RPMI7951 (cell line): ENCODE data around the gene ARHGAP21. TPM values are rescaled to one million over a fixed set of nuclear protein-coding genes. Genes with fewer than 3 reads are reported as not detected.

ENCODE experiments used
- DNase-seq: peaks from one replicate; pipeline ENCODE4 v3.0.0-alpha.2; 2012; ENCODE audit warnings: low read depth
- total RNA-seq: library from RNA; depleted of rRNA; stranded (reverse); fragments of >200 nt; shearing (Covaris generic); gene quantifications from 2 replicates; pipeline ENCODE4 v1.2.3, GENCODE V29; 2014

The ARHGAP21 gene
- total RNA-seq, 1 experiment from 2014 or later = 76.3 TPM

DNA sequence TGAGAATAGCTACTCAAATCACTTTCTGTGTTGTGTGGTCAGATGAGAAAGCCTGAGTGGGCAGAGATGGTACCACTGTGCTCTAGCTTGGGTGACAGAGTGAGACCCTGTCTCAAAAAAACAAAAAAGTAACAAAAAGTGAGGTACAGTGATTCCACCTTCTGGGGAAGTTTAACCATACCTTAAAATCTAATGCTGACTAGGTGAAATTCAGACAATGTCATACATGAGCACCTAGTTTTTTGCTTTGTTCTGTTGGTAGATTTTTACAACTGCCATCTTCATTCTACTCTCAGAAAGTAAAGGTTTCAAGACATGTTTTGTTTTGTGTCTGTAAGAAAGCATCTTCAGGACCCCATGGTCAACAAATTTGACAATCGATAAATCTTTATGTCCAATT lies 144.2 kb downstream of the ARHGAP21 start:
- DNase-seq = no peak

DNA sequence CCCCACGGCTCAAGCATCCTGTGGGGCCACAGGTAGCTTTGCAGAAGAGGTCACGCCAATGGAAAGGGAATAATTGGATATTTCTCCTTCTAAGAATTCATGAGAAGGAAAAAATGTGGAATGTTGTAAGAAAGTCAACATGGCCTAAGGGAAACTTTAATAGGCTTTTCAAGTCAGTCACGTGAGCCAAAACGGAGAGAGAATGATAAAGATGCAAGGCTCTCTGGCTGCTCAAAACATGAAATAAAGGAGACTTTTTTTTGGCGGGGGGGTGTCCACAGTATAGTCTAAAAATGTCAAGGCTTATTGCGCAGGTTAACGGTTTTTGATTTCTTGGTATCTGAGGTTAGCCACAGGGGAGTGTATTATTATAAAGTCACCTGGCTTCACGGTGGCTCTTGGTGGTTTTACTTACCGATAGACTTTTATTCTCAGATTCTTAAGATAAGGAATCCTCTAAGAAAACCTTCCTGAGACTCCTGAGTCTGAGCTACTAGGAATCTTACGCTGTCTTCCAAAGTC lies 148.1 kb downstream of the ARHGAP21 start:
- peak; percentile 28 for DNase-seq

DNA sequence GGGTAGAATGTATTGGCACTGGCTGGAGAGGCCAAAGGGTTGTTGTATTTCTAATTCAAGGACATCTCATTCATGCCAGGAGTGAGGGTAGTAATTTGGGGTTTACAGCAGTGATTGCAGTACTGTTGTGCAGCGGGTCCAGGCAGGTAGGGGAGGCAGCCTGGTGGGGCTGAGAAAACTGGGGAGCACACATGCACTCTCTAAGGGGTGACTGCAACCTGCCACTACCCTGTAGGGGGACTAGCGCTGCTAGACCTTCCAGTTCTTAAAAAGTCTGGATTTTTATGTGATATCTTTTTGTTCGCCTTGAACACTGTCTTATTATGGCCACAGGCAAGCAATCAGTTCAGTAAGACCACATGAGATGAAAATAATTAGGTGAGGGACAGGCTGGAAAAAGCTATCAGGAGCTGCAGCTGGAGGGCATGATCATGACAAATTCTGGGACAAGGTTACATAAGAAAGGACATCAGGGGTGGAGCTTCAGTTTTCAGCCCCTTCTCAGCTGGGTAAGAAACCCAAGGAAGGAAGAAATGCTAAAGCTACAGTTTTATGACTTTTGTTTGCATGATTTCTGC lies 149.0 kb downstream of the ARHGAP21 start:
- no peak for DNase-seq

DNA sequence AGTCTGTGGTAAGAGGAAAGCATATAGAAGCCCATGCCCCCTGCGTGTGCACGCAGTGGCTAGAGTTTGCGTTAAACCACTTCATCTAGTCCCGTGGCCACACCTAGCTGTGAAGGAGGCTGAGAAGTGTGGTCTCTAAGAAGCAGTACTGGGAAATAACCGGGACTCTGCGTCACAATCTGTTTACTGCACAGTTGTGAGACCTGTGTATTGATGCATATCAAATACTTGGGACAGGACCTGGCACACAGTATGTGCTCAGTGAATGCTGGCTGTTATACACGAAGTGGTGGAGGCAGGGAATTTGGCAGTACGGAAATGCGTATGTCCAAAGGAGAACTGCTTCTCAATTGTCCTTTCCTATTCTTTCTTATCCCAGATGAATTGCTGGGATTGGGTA lies 149.5 kb downstream of the ARHGAP21 start:
- DNase-seq = no peak

DNA sequence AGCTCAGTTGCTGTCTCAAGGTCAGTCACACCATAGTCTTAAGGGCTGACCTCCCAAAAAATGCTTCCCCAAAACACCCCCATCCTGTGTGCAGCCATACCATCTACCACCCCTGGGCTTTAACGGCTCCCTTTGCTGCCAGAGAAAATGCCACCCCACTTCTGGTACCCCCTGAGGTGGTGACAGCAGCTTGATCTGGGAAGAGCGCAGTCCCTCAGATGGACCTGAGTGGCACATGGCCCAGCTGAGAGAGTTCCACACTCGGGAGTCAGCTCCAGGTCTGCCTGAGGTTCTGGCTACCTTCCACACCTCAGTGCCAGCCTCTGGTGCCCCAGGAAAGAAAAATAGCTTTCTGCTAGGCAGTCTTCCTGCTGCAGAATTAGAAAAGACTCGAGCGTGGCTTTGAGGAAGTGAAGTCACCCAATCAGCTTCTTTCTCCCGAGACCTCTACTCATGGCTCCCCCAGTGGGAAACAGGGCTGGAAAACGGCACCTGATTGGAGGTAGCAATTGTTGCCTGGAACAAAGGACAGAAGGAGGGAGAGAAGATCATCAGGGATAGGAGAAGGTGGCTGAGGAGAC lies 151.7 kb downstream of the ARHGAP21 start:
- DNase-seq = no peak

DNA sequence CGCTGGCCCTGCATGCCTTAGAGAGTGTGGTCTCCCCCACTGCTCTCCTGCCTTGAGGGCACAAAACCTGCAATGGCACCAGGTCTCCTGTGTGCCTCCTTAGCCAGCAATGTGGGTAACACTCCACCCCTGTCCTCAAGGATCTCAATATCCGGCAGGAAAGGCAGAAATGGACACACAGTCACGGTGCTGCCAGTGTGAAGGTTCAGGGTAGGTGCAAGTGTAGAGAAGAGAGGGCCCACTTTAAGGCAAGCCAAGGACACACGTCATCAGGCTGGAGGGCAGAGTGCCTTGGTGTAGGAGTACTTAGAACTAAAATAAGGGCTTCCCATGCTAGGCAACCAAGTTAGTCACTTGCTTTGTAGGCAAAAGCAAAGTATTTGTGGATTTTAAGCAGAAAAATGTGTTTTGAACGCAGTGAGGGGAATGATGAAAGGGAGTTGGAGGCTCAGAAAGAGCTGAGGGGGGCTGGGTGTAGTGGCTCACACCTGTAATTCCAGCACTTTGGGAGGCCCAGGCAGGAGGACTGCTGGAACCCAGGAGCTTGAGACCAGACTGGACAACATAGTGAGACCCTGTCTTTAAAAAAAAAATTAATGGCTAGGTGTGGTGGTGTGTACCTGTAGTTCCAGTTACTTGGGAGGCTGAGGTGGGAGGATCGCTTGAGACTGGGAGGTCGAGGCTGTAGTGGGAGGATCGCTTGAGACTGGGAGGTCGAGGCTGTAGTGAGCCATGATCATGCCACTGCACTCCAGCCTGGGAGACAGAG lies 152.8 kb downstream of the ARHGAP21 start:
- no peak for DNase-seq

DNA sequence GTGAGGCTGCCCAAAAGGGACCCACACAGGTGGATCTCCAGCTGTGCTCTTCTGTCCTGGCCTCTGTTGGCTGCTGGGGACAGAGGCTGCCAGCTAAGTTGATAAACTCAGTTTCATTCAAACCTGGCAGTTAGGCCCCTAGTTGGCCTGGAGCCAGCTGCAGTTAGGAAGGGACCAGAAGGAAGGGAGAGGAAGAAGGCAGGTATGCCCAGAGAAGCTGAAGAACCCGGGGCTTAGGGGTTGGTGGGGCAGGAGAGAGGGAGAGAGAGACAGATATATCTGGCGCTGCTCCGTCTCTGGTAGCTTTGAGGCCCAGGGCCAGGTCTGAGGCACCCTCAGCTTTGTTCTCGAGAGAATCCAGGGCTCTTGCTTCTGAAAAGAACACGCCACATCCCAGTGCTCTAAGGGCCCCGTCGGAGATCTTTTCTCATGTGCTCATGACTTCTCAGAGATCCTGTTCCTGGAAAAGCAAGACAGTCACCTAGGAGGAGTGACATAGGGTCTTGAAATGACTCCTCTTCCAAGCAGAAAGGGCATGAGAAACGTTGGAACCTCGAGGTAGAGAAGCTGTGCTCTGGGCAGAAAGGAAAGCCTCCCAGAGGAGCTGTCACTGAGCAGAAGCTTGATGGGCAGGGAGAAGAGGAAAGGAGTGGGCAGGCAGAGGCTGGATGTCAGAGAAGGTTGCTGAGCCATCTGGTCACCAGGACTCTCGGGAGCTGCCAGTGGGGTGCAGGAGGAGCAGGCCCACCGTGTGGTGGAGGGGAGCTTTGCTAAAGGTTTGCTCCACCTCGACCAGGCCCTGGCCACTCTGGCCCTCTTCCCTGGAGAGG lies 153.6 kb downstream of the ARHGAP21 start:
- no peak for DNase-seq

DNA sequence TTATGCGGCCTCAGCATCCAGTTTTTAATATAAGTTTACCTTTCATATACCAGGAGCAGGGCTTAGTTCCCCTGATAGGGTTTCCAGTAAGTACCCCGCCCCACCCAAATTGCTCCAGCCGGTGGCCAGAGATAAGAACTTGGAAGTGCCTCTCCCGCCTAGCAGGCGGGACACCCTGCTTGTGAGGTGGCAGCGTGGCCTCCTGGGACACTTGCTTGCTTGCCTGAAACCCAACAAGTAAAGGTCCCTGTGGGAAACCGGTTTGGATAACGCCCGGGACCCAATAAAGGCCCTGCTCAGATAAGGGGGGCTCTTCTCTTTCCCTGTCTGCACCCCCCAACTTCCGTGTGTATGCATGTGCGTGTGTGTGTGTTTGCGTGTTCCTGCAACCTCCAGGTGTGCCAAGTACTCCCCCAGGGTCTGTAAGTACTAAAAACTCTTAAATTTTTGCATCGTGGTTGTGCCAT lies 154.3 kb downstream of the ARHGAP21 start:
- no peak for DNase-seq

DNA sequence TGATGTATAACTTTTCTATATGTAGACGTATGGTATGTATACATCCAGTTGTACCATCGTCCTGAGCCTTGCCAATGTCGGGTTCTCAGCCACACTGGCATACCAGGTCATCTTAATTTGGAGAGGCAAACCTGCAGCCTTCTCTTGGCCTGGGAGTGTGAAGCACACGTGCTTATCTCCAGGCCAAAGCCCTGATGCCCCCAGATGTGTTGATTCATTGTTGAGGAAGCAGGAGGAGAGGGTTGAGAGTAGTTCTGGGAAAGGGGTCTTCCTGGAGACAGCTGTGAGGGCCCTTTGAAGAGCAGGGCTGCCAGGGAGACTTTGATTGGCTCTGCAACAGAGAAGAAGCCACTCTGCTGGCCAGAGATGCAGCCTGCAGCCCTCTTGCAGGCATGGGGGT lies 155.6 kb downstream of the ARHGAP21 start:
- no peak for DNase-seq

DNA sequence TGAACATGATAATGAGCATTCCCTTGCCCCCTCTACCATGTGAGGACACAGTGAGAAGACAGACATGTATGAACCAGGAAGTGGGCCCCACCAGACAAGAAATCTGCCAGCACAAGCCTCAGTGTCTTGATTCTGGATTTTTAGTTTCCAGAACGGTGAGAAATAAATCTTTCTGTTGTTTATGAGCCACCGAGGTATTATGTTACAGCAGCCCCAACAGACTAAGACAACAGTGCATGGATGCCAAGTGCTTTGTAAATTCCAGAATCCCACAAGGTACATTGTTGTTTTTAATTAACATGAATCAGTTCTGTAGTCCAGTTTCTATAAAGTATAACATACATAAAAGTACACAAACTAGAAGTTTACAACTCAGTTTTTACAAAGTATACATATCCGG lies 162.2 kb downstream of the ARHGAP21 start:
- DNase-seq = no peak

DNA sequence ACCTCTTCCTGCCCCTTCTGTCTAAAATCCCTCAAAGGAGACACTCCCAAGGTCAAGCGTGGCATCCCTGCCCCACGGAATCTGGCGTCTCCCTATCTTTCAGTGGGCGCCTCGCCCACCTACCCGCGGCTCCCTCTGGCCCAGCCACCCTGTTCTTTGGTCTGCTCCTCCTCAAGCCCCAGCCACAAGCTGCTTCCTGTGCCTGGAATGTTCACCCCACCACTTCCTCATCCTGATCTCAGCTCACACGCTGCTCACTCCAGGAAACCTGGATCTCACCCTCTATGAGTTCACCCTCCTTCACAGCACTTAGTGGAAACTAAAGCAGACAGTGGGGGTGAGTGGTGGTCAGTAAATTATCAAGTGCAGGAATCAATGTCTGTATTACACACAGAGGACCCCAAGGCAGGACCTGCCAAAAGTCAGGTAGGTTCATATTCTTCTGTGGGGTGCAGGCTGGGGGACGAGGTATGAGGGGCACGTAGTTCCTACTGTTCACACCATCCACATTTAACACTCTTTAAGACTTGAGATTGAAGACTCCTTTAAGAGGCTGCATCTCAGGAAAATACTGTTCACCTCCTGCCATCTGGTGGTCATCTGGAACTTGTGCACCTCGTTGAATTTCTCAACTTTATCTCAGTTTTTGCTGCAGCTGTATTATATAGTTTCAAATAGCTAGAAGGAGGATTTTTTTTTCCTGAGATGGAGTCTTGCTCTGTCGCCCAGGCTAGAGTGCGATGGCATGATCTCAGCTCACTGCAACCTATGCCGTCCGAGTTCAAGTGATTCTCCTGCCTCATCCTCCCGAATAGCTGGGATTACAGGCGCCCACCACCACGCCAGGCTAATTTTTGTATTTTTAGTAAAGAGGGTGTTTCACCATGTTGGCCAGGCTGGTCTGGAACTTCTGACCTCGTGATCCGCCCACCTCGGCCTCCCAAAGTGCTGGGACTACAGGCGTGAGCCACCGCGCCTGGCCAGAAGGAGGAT lies 166.6 kb downstream of the ARHGAP21 start:
- peak; percentile 72 for DNase-seq

DNA sequence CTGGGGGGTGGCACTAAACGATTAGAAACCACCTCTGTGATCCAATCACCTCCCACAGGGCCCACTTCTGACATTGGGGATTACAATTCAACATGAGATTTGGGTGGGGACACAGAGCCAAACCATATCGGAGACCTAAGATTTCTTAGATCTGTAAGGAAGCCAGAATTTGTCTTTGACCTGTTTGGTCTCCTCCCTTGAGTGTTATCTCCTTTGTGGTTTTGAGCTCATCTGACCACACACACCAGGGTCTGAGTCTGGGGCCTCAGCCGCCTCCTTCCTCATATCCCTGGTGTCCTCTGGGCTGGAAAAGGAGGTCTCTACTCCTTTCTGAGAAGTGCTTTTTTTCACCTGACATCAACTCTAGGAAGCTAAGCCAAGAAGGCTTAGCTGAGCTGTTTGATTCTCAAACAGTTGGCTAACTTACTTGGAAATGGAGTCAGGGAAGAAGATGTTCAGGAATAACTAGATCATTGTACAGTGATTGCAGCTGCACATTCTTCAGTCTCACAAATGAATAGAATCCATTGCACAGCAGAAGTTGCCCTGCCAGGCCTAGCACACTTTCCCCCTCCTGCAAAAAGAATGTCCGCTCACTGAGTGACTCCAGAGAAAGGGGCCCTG lies 167.4 kb downstream of the ARHGAP21 start:
- no peak for DNase-seq

DNA sequence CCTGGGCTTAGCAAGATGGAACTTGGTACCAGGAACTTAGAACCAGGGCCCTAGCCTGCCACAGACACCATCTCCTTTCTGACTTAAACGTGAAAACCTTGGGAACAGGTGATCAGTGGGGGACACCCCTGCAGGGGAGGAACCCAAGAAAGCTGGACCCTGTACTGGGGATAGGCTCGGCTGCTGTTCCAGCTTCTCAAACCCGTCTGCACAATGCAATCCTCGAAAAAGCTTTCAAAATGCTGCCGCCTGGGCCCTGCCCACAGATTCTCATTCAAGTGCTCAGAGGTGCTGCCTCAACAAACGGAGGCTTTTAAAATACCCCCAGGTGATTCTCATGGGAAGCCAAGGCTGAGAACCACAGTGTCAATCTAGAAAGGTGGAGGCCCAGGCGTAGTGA lies 169.7 kb downstream of the ARHGAP21 start:
- DNase-seq = no peak

DNA sequence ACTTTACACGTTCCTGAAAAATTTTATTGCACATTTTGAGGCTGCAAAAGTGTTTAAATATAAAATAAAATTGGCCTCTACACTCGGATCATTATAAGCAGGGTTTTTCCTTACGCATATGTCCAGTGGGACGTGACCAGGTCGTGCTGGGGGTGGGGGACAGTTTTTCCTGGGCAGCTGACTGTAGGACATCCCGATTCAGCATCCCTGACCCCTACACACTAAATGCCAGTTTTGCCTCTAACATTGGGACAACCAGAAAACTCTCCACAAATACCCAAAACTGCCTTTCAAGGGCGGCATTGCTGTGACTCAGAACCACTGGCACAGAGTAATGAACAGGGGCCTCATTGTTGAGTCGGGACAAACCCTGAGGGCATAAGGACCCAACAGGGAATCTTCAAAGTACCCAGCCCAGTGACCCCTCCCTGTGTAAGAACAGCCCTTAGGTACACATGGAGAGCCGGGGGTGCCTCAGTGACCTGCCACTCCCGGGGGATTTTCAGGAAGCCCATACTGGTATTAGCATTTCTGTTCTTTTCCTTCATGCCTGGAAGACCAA lies 170.6 kb downstream of the ARHGAP21 start:
- peak; percentile 65 for DNase-seq

DNA sequence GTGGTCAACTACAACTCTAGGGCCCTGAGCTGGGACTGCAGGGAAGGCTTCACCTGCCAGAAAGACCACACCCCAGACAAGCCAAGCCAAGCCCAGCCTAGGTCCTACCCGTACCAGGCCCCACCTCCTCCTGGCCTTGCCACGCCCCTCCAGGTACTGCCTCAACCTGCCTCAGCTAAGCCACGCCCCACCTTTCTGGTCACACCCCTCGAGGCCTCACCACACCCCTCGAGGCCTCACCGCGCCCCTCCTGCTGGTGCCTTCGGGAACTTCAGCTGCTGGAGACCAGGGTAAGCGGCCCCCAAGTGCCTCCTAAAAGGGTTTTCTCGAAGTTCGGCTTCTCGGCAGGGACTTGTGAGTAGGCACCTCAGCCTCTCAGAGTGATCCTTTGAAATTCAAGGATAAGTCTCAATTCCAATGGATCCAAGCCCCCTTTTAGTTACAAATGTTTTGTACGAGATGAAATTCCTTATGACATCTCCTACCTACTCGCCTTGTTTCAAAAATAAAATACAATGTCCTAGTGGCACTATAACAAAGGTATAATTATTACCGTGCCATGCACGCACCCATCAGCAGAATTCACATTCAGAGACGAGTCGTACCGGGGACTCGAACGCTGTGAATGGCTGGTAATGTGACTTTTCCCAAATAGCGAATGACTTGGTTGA lies 171.2 kb downstream of the ARHGAP21 start:
- DNase-seq = no peak

DNA sequence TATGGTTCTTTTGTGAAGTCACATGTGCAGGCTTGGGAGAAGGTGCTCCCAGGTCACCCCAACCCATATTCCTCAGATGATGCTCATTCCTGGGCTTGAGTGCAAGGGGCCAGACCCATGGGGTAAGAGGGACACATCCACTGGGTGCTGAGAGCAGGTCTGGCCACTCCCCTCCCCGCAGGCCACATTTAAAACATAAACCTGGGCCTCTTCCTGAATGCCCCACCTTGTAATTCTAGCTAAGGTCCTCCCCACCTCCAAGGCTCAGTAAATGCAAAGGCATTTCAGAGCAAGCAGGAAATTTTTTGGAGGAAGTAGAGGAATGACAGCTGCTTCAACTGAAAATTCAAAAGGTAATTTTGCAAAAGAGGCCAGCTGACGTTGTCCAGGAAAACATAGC lies 172.5 kb downstream of the ARHGAP21 start:
- DNase-seq = no peak

DNA sequence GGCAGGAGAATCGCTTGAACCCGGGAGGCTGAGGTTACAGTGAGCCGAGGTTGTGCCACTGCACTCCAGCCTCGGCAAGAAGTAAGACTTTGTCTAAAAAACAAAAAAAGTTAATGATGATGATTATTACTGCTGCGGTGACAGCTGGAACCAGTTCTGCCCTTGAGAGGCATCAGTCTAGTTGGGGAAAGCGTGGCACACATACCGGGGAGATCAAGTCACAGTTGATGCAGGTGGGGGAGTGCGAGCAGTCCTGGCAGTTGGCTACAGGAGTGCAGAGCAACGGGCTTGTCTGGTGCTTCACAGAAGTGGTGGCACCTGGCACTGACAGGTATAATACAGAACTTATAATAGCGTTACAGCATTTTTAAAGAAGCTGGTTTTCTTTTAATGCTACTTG lies 173.0 kb downstream of the ARHGAP21 start:
- DNase-seq = no peak

DNA sequence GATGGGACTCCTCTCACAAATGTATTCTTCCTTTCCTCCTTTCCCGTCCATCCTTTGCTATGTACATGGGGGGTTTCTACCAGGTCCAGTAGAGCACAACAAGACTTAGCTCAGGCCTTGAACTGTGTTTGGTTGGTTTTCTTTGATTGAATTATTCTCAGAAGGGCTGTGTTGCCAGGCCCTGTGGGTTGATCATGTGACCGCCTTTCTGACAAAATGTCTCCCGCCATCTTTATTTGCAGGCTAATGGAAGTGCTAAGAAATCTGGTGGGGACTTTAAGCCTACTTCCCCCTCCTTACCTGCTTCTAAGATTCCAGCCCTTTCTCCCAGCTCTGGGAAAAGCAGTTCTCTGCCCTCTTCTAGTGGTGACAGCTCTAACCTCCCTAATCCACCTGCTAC lies 178.1 kb downstream of the ARHGAP21 start:
- no peak for DNase-seq

DNA sequence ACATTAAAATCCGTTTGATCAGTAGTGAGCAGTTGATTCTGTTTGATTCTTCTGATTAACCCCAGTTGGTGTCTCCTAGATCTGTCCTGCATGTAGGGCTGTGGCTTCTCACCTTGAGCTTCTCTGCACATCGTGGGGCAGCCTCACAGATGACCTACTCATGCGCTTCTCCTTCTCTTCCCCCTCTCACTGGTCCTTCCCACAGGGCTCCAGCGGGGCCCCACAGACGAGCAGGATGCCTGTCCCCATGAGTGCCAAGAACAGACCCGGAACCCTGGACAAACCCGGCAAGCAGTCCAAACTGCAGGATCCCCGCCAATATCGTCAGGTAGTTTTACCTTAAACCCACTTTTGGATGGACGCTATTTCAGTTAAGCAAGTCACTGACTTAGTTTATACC lies 178.9 kb downstream of the ARHGAP21 start:
- no peak for DNase-seq
